IPS DF 6.9 (cell line): Measurements from ENCODE around the gene HEXIM1.

Source experiments
- DNase-seq: peaks from one replicate; pipeline ENCODE4 v3.0.0-alpha.2; 2013; ENCODE audit warnings: low read depth, low spot score
- H3K27ac ChIP-seq: one replicate; pipeline ENCODE4 v1.5.1; 2013; ENCODE audit warnings: low read length, control low read depth
- H3K27me3 ChIP-seq: 2 replicates; pipeline ENCODE4 v1.6.1; 2013; ENCODE audit warnings: mild to moderate bottlenecking, low read length; ENCODE audit not compliant: control insufficient read depth, insufficient read depth
- H3K36me3 ChIP-seq: 2 replicates; pipeline ENCODE4 v1.6.1; 2013; ENCODE audit warnings: low read length; ENCODE audit not compliant: control insufficient read depth, insufficient read depth
- H3K4me1 ChIP-seq: 2 replicates; pipeline ENCODE4 v1.6.1; 2013; ENCODE audit warnings: low read length; ENCODE audit not compliant: control insufficient read depth, insufficient read depth
- H3K4me3 ChIP-seq: 2 replicates; pipeline ENCODE4 v1.5.1; 2013; ENCODE audit warnings: mild to moderate bottlenecking, low read length
- H3K9me3 ChIP-seq: 2 replicates; pipeline ENCODE4 v1.6.1; 2013; ENCODE audit warnings: low read length, inconsistent platforms; ENCODE audit not compliant: control insufficient read depth, insufficient read depth
- WGBS: extraction: QIAGEN DNeasy Blood & Tissue Kit; methylation state at CpG from one replicate; pipeline ENCODE4 v1.1.7; 2013; ENCODE audit warnings: mixed read lengths, missing lambda C conversion rate; ENCODE audit not compliant: insufficient read length, insufficient coverage; 5-methylcytosine and 5-hydroxymethylcytosine counted together

HEXIM1 gene

GRCh38 chr17:45177563-45177962, 29.3 kb downstream of the HEXIM1 start:
- Histone ChIP-seq H3K27ac (no peak overlapping the region), H3K36me3 (no peaks in the 10 kb centered on the region), H3K4me3 (no peak overlapping the region), H3K4me1 (peaks cover 2% of the 10 kb centered on the region), H3K27me3 (no peaks in the 10 kb centered on the region), H3K9me3 (no peaks in the 10 kb centered on the region)
- WGBS, result no CpG with 5 or more reads among the region's 7 CpGs
- no peak for DNase-seq

GRCh38 chr17:45184144-45184543, 35.9 kb downstream of the HEXIM1 start:
- H3K4me3 ChIP-seq, result no peak overlapping the region
- no peaks in the 10 kb centered on the region for H3K27me3 ChIP-seq
- no peak overlapping the region for H3K27ac ChIP-seq
- WGBS, result no CpG with 5 or more reads among the region's 5 CpGs
- no peaks in the 10 kb centered on the region for H3K4me1 ChIP-seq
- DNase-seq, result no peak
- H3K9me3 ChIP-seq, result no peaks in the 10 kb centered on the region
- H3K36me3 ChIP-seq, result no peaks in the 10 kb centered on the region

GRCh38 chr17:45186801-45187354, 38.6 kb downstream of the HEXIM1 start:
- no CpG with 5 or more reads among the region's 7 CpGs for WGBS
- no peaks in the 10 kb centered on the region for H3K27me3 ChIP-seq
- no peak overlapping the region for H3K27ac ChIP-seq
- no peaks in the 10 kb centered on the region for H3K36me3 ChIP-seq
- no peaks in the 10 kb centered on the region for H3K4me1 ChIP-seq
- no peaks in the 10 kb centered on the region; the same call in 1 of the 2 replicates for H3K9me3 ChIP-seq
- H3K4me3 ChIP-seq, result no peak overlapping the region
- no peak for DNase-seq

GRCh38 chr17:45189009-45189408, 40.7 kb downstream of the HEXIM1 start:
- Histone ChIP-seq H3K27ac (no peak overlapping the region), H3K4me3 (no peak overlapping the region), H3K4me1 (no peaks in the 10 kb centered on the region), H3K9me3 (no peaks in the 10 kb centered on the region; the same call in 1 of the 2 replicates), H3K36me3 (no peaks in the 10 kb centered on the region), H3K27me3 (no peaks in the 10 kb centered on the region)
- DNase-seq, result no peak
- no CpG with 5 or more reads among the region's 2 CpGs for WGBS

GRCh38 chr17:45190503-45191255, 42.4 kb downstream of the HEXIM1 start:
- DNase-seq, result no peak
- Histone ChIP-seq H3K4me1 (no peaks in the 10 kb centered on the region), H3K9me3 (no peaks in the 10 kb centered on the region; the same call in 1 of the 2 replicates), H3K4me3 (no peak overlapping the region), H3K27me3 (no peaks in the 10 kb centered on the region), H3K36me3 (no peaks in the 10 kb centered on the region), H3K27ac (no peak overlapping the region)
- WGBS, result no CpG with 5 or more reads among the region's 11 CpGs

- H3K4me3 ChIP-seq, result no peak overlapping the region
- no peaks in the 10 kb centered on the region for H3K27me3 ChIP-seq
- DNase-seq, result no peak
- H3K27ac ChIP-seq, result no peak overlapping the region
- H3K4me1 ChIP-seq, result no peaks in the 10 kb centered on the region
- H3K36me3 ChIP-seq, result no peaks in the 10 kb centered on the region
- H3K9me3 ChIP-seq, result no peaks in the 10 kb centered on the region; the same call in 1 of the 2 replicates
Observed at GRCh38 chr17:45195424-45195823, 47.1 kb downstream of the HEXIM1 start.

GRCh38 chr17:45197108-45197507, 48.8 kb downstream of the HEXIM1 start:
- Histone ChIP-seq H3K27ac (no peak overlapping the region), H3K4me3 (no peak overlapping the region), H3K27me3 (no peaks in the 10 kb centered on the region), H3K4me1 (no peaks in the 10 kb centered on the region), H3K9me3 (no peaks in the 10 kb centered on the region), H3K36me3 (no peaks in the 10 kb centered on the region)
- no peak for DNase-seq
- no CpG with 5 or more reads among the region's 6 CpGs for WGBS

- Histone ChIP-seq H3K27ac (no peak overlapping the region), H3K4me1 (no peaks in the 10 kb centered on the region), H3K9me3 (no peaks in the 10 kb centered on the region), H3K4me3 (no peak overlapping the region), H3K27me3 (no peaks in the 10 kb centered on the region), H3K36me3 (no peaks in the 10 kb centered on the region)
- no CpG with 5 or more reads among the region's 16 CpGs for WGBS
- DNase-seq, result peak; percentile 84
Observed at GRCh38 chr17:45197555-45198334, 49.5 kb downstream of the HEXIM1 start.

GRCh38 chr17:45200701-45201100, 52.4 kb downstream of the HEXIM1 start:
- no peaks in the 10 kb centered on the region for H3K9me3 ChIP-seq
- no peaks in the 10 kb centered on the region for H3K27me3 ChIP-seq
- no peak overlapping the region for H3K27ac ChIP-seq
- no peaks in the 10 kb centered on the region for H3K36me3 ChIP-seq
- H3K4me1 ChIP-seq, result no peaks in the 10 kb centered on the region
- DNase-seq, result no peak
- WGBS, result no CpG with 5 or more reads among the region's 9 CpGs
- no peak overlapping the region for H3K4me3 ChIP-seq

GRCh38 chr17:45201457-45201856, 53.2 kb downstream of the HEXIM1 start:
- WGBS, result no CpG with 5 or more reads among the region's 4 CpGs
- no peaks in the 10 kb centered on the region for H3K4me1 ChIP-seq
- H3K27me3 ChIP-seq, result no peaks in the 10 kb centered on the region
- H3K27ac ChIP-seq, result no peak overlapping the region
- no peak for DNase-seq
- H3K9me3 ChIP-seq, result no peaks in the 10 kb centered on the region
- H3K36me3 ChIP-seq, result no peaks in the 10 kb centered on the region
- H3K4me3 ChIP-seq, result no peak overlapping the region
